WERI-Rb-1 (cell line): ENCODE data around the gene RASGRP1.

Experiments used
- DNase-seq: peaks from one replicate; pipeline ENCODE4 v3.0.0-alpha.2; 2020
- H3K27ac ChIP-seq: fragments of 250-450 bp; sonication (Bioruptor Pico); 2 replicates; pipeline ENCODE4 v1.5.1; 2020; ENCODE audit warnings: mild to moderate bottlenecking, moderate library complexity
- H3K27me3 ChIP-seq: fragments of 250-450 bp; sonication (Bioruptor Pico); 2 replicates; pipeline ENCODE4 v1.5.1; 2021; ENCODE audit warnings: mild to moderate bottlenecking, low read depth, moderate library complexity; ENCODE audit not compliant: insufficient read depth, severe bottlenecking
- H3K36me3 ChIP-seq: fragments of 250-450 bp; sonication (Bioruptor Pico); 2 replicates; pipeline ENCODE4 v1.5.1; 2020; ENCODE audit warnings: mild to moderate bottlenecking, moderate library complexity
- H3K4me3 ChIP-seq: 2 replicates; pipeline ENCODE4 v1.5.1; 2011; ENCODE audit warnings: low read depth, mild to moderate bottlenecking, control low read depth, low read length
- H3K9me3 ChIP-seq: fragments of 250-450 bp; sonication (Bioruptor Pico); 2 replicates; pipeline ENCODE4 v1.5.1; 2021; ENCODE audit warnings: mild to moderate bottlenecking, moderate library complexity; ENCODE audit not compliant: severe bottlenecking
- TF ChIP-seq, protein P1 (sequence below): IDR thresholded peaks from 2 replicates; pipeline ENCODE4 v1.5.1; 2011; ENCODE audit warnings: low read depth, mild to moderate bottlenecking, control low read depth, inconsistent platforms, low read length

The RASGRP1 gene

DNA sequence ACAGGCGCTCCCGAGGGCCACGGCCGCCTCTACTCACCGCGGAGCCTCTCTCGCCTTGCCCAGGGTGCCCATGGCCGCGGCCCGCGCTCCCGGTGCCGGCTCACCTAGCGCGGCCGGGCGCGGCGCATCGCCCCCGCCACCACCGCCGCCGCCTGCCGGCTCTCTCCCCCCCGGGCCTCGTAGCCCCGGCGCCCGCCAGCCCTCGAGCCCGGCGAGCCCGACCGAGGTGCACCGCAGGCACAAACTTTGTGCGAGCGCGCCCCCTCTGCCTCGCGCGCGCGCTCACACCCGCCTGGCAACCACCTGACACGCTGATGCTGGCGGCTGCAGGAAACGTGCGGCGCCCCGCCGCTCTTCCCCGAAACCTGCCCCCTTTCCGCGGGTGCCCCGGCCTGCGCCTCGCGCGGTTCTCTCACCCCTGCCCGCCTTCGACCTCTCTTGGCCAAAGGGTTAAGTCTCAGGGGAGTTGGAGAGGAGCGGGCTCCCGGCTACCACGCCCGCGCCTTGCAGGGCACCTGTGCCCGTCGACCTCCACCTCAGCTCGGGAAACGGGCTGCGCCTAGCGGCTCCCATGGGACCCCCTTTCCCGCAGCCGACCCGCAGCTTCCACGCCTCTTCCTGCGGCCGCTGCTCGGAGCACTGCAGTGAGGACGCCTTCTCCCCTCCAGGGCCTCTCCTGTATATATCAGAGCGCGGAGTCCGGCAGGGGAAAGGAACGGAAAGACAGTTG lies at the start of gene RASGRP1:
TSS of gene RASGRP1 (minus strand) at position 258 of the 730 bp plus-strand sequence. CDS start at position 72, 186 bp downstream.
- no peaks in the 10 kb centered on the region for H3K36me3 ChIP-seq
- H3K27me3 ChIP-seq, result peaks cover 60% of the 10 kb centered on the region
- peaks cover 2% of the 10 kb centered on the region for H3K9me3 ChIP-seq
- H3K27ac ChIP-seq, result no peak within 1 kb of the TSS
- peak within 1 kb of the TSS; percentile 47 for H3K4me3 ChIP-seq
- TF ChIP-seq, protein P1, sequence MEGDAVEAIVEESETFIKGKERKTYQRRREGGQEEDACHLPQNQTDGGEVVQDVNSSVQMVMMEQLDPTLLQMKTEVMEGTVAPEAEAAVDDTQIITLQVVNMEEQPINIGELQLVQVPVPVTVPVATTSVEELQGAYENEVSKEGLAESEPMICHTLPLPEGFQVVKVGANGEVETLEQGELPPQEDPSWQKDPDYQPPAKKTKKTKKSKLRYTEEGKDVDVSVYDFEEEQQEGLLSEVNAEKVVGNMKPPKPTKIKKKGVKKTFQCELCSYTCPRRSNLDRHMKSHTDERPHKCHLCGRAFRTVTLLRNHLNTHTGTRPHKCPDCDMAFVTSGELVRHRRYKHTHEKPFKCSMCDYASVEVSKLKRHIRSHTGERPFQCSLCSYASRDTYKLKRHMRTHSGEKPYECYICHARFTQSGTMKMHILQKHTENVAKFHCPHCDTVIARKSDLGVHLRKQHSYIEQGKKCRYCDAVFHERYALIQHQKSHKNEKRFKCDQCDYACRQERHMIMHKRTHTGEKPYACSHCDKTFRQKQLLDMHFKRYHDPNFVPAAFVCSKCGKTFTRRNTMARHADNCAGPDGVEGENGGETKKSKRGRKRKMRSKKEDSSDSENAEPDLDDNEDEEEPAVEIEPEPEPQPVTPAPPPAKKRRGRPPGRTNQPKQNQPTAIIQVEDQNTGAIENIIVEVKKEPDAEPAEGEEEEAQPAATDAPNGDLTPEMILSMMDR, result peak; percentile 33; the same call in 1 of the 2 replicates
- peak; percentile 58 for DNase-seq

DNA sequence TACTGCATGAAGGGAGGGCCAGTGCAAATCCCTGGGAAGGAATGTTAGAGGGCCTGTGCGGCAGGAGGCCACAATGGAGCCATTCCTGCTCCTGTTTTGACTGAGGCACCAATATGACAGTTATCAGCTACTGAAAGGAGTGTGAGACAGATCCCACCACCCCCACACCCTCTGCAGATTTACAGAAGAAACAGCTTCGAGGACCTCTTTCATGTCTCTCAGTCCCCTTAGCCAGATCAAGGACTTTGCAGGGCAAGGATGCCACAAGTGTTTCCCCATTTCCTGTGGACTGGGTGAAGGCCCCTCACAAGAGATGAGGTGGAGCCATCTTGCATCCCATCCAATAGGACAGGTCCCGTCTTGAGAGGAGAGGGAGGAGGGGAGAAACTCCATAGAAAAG lies 48.5 kb upstream of the RASGRP1 start:
- H3K9me3 ChIP-seq, result no peaks in the 10 kb centered on the region
- peaks cover 70% of the 10 kb centered on the region for H3K27me3 ChIP-seq
- DNase-seq, result no peak
- no peak overlapping the region for H3K4me3 ChIP-seq
- H3K27ac ChIP-seq, result no peak overlapping the region
- TF ChIP-seq, protein P1, result no peak
- no peaks in the 10 kb centered on the region for H3K36me3 ChIP-seq

DNA sequence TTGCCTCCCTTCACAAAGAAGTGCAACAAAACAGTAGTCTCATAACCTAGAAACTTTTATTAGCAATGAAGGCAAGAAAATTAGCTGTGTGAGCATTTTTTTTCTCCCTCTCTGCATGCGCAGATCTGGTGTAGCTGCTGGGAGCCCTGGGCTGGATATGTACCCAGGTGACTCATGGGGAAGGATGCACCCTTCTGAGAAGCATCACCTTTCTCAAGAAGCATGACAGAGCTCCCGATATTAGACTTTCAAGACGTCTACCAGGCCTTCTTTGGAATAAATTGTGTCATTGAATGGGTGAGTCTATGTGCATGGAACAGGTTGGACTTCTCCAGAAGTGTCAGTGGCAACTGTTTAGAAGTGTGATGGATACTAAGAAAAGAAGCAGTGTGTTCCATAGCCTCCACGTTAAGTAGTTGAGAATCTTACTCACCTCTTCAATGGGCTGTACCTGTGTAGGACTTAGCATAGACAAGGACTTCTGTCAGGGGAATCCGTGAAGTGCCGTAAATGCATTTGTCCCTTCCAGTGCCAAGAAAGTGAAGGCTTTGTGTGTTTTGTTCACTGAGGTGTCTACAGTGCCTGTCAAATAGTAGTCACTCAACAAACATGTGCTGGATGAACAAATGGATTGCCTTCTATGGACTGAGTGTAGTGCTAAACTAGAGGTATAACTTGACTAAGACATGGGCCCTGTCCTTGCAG lies 47.7 kb upstream of the RASGRP1 start:
- no peak overlapping the region for H3K27ac ChIP-seq
- H3K9me3 ChIP-seq, result no peaks in the 10 kb centered on the region
- peaks cover 75% of the 10 kb centered on the region for H3K27me3 ChIP-seq
- TF ChIP-seq, protein P1, result no peak
- no peak for DNase-seq
- H3K36me3 ChIP-seq, result no peaks in the 10 kb centered on the region
- no peak overlapping the region for H3K4me3 ChIP-seq

DNA sequence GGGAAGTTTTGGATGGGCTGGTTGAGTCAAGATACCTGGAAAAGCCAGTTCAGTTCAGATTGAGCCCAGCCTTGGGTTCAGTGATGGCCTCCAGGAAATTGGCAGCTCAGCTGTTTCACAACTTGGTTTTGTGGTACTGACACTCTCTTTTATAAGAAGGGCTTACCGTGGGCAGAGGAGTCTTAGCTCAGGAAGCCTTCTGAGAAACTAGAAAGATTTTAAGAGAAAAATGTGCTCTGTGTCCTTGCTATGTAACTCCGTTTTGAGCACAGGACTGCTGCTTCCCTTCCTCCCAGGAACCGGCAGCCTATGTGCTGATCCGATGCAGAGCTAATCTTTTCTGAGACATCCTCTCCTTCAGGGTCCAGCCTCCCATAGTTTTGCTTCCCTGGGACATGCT lies 46.6 kb upstream of the RASGRP1 start:
- H3K4me3 ChIP-seq, result no peak overlapping the region
- no peaks in the 10 kb centered on the region for H3K9me3 ChIP-seq
- H3K27me3 ChIP-seq, result peaks cover 75% of the 10 kb centered on the region
- H3K36me3 ChIP-seq, result no peaks in the 10 kb centered on the region
- H3K27ac ChIP-seq, result no peak overlapping the region
- DNase-seq, result no peak
- TF ChIP-seq, protein P1, result no peak

DNA sequence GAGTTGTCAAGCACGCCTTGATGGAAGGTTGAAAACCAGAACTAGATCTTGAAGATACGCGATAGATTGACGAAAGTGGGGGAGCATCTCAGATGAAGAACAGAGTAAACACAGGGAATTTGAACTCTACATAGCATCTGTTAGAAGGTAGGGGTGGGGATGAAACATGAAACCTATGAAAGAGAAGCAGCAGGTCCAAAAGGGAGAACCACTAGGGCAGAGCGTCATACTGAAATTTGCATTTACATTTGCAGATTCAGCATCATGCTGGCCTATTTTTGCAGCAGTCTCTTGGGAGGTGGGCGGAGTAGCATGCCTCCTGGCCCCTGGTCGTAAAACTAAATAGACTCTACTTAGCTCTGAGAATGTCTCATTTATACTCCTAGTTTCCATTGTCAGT lies 46.1 kb upstream of the RASGRP1 start:
- Histone ChIP-seq H3K4me3 (no peak overlapping the region), H3K9me3 (no peaks in the 10 kb centered on the region), H3K36me3 (no peaks in the 10 kb centered on the region), H3K27ac (no peak overlapping the region), H3K27me3 (peaks cover 75% of the 10 kb centered on the region)
- TF ChIP-seq, protein P1, result no peak
- no peak for DNase-seq
